ENCODE measurements around the gene IL25. TPM values are rescaled to one million over a fixed set of nuclear protein-coding genes. Genes with fewer than 3 reads are reported as not detected.

Gene IL25
- total and polyA plus RNA-seq, 2 of the 13 experiments (the other 11 are each of a cell fraction or from before 2014, with no cell fraction given) = not detected

DNA sequence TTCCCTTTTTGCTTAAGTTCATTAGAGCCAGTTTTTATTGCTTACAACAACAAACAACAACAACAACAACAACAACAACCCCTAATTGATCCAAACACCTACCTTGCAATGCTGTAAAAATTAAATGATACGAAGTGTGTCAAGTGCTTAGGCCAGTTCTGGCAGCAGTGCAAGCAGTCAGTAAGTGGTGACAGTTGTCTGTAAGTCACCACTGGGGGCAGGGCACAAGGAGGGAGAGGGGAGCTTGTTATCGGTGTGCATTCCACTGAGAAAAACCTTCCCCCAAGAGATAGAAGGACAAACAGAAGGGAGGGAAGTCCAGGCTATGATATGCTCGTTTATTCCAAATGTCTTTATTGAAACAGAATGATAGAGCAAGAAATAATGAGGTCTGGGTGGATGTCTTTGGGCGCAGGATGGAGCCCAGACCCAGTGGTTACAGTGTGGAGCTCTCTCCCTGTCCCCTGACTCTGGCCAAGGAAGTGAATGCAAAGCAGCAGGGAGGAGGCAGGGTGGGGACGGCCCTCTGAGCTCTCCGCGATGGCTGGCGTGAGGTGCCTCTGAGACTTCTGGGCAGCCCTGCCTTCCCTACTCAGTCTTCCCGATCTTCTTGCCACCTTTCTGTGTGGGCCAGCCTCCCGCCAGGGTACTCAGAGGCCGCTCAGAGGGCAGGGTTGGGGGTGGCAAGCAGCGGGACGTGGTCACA lies 26.5 kb upstream of the IL25 start (continued):
- TF ChIP-seq, protein P1, sequence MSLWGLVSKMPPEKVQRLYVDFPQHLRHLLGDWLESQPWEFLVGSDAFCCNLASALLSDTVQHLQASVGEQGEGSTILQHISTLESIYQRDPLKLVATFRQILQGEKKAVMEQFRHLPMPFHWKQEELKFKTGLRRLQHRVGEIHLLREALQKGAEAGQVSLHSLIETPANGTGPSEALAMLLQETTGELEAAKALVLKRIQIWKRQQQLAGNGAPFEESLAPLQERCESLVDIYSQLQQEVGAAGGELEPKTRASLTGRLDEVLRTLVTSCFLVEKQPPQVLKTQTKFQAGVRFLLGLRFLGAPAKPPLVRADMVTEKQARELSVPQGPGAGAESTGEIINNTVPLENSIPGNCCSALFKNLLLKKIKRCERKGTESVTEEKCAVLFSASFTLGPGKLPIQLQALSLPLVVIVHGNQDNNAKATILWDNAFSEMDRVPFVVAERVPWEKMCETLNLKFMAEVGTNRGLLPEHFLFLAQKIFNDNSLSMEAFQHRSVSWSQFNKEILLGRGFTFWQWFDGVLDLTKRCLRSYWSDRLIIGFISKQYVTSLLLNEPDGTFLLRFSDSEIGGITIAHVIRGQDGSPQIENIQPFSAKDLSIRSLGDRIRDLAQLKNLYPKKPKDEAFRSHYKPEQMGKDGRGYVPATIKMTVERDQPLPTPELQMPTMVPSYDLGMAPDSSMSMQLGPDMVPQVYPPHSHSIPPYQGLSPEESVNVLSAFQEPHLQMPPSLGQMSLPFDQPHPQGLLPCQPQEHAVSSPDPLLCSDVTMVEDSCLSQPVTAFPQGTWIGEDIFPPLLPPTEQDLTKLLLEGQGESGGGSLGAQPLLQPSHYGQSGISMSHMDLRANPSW (CRISPR knock-in tag; IDR thresholded peaks at IDR 0.05; ENCODE audit: borderline replicate concordance) = no peak
- TF ChIP-seq RAD51 (IDR thresholded peaks at IDR 0.05; ENCODE audit: borderline replicate concordance) (0 out of 2 replicates have a peak, but pooled peaks have one; percentile 6), POLR2AphosphoS2 (IDR thresholded peaks at IDR 0.05; ENCODE audit: low read depth, low read length) (no peak), MIXL1 (CRISPR knock-in tag; IDR thresholded peaks at IDR 0.05) (no peak), KDM4B (CRISPR knock-in tag; IDR thresholded peaks at IDR 0.05) (no peak), HNRNPL (IDR thresholded peaks at IDR 0.05; ENCODE audit: low read depth, low read length) (no peak), CCDC6 (CRISPR knock-in tag; IDR thresholded peaks at IDR 0.05) (no peak), XRCC5 (optimal IDR thresholded peaks at IDR 0.05; ENCODE audit: low read length) (peak; percentile 58), KLF13 (CRISPR knock-in tag; IDR thresholded peaks at IDR 0.05) (0 out of 2 replicates have a peak, but pooled peaks have one; percentile 16), DPF2 (CRISPR knock-in tag; IDR thresholded peaks at IDR 0.05; ENCODE audit: borderline replicate concordance, low read depth) (no peak), ZNF160 (CRISPR knock-in tag; IDR thresholded peaks at IDR 0.05) (no peak)
- TF ChIP-seq, protein P2, sequence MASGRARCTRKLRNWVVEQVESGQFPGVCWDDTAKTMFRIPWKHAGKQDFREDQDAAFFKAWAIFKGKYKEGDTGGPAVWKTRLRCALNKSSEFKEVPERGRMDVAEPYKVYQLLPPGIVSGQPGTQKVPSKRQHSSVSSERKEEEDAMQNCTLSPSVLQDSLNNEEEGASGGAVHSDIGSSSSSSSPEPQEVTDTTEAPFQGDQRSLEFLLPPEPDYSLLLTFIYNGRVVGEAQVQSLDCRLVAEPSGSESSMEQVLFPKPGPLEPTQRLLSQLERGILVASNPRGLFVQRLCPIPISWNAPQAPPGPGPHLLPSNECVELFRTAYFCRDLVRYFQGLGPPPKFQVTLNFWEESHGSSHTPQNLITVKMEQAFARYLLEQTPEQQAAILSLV (CRISPR knock-in tag; IDR thresholded peaks at IDR 0.05; ENCODE audit: borderline replicate concordance) = no peak
- TF ChIP-seq, protein P3, sequence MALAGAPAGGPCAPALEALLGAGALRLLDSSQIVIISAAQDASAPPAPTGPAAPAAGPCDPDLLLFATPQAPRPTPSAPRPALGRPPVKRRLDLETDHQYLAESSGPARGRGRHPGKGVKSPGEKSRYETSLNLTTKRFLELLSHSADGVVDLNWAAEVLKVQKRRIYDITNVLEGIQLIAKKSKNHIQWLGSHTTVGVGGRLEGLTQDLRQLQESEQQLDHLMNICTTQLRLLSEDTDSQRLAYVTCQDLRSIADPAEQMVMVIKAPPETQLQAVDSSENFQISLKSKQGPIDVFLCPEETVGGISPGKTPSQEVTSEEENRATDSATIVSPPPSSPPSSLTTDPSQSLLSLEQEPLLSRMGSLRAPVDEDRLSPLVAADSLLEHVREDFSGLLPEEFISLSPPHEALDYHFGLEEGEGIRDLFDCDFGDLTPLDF (CRISPR knock-in tag; IDR thresholded peaks at IDR 0.05) = no peak
- TF ChIP-seq, protein P4, sequence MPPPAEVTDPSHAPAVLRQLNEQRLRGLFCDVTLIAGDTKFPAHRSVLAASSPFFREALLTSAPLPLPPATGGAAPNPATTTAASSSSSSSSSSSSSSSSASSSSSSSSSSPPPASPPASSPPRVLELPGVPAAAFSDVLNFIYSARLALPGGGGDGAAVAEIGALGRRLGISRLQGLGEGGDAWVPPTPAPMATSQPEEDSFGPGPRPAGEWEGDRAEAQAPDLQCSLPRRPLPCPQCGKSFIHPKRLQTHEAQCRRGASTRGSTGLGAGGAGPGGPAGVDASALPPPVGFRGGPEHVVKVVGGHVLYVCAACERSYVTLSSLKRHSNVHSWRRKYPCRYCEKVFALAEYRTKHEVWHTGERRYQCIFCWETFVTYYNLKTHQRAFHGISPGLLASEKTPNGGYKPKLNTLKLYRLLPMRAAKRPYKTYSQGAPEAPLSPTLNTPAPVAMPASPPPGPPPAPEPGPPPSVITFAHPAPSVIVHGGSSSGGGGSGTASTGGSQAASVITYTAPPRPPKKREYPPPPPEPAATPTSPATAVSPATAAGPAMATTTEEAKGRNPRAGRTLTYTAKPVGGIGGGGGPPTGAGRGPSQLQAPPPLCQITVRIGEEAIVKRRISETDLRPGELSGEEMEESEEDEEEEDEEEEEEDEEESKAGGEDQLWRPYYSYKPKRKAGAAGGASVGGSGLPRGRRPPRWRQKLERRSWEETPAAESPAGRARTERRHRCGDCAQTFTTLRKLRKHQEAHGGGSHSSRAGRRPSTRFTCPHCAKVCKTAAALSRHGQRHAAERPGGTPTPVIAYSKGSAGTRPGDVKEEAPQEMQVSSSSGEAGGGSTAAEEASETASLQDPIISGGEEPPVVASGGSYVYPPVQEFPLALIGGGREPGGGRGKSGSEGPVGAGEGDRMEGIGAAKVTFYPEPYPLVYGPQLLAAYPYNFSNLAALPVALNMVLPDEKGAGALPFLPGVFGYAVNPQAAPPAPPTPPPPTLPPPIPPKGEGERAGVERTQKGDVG (CRISPR knock-in tag; IDR thresholded peaks at IDR 0.05; ENCODE audit: borderline replicate concordance) = no peak
- TF ChIP-seq, protein P5, sequence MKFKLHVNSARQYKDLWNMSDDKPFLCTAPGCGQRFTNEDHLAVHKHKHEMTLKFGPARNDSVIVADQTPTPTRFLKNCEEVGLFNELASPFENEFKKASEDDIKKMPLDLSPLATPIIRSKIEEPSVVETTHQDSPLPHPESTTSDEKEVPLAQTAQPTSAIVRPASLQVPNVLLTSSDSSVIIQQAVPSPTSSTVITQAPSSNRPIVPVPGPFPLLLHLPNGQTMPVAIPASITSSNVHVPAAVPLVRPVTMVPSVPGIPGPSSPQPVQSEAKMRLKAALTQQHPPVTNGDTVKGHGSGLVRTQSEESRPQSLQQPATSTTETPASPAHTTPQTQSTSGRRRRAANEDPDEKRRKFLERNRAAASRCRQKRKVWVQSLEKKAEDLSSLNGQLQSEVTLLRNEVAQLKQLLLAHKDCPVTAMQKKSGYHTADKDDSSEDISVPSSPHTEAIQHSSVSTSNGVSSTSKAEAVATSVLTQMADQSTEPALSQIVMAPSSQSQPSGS (CRISPR knock-in tag; IDR thresholded peaks at IDR 0.05) = no peak

Data from HepG2 (cell line).